ENCODE data around the gene C17orf50. TPM values are rescaled to one million over a fixed set of nuclear protein-coding genes. Genes with fewer than 3 reads are reported as not detected.

C17orf50 gene
- total RNA-seq, 1 experiment from 2014 or later: not detected

GRCh38 chr17:35799942-35800341 lies 39.3 kb downstream of the C17orf50 start:
- Histone ChIP-seq H3K27me3 (ENCODE audit: insufficient read depth, low read length) (no peaks in the 10 kb centered on the region), H3K9me2 (ENCODE audit: insufficient read depth) (no peaks in the 10 kb centered on the region), H3K79me2 (ENCODE audit: insufficient read depth, low read length) (no peaks in the 10 kb centered on the region), H2AFZ (ENCODE audit: low read depth, low read length, poor library complexity, severe bottlenecking) (no peak overlapping the region), H3K9ac (ENCODE audit: low read length) (no peak overlapping the region), H3K36me3 (ENCODE audit: control insufficient read depth in 1 of 2, insufficient read depth in 2 of 2, low read length in 2 of 2) (no peaks in the 10 kb centered on the region), H4K20me1 (ENCODE audit: insufficient read depth) (no peaks in the 10 kb centered on the region), H3K27ac (ENCODE audit: low read depth, low read length) (no peak overlapping the region), H3K4me3 (replicated peaks in 1 of 2; ENCODE audit: low read depth in 1 of 2, low read length in 2 of 2) (no peak overlapping the region), H3K4me1 (ENCODE audit: control insufficient read depth in 1 of 2, insufficient read depth in 2 of 2, low read length in 2 of 2) (peaks cover 9 to 26% of the 10 kb centered on the region in 2 experiments), H3K4me2 (ENCODE audit: low read length) (no peak overlapping the region), H3K9me3 (ENCODE audit: control insufficient read depth in 1 of 2, insufficient read depth in 1 of 2, low read depth in 1 of 2, low read length in 2 of 2) (no peaks in the 10 kb centered on the region)
- no TSS peak for BruUV-seq (replicated peaks)
- RAD21 ChIA-PET (ENCODE audit: low non-redundant PET in 1 of 2, low total read pairs in 2 of 2, uncharacterized antibody in 2 of 2, unreplicated experiment in 2 of 2): no interaction called here
- ATAC-seq (no peak), DNase-seq (ENCODE audit: low read depth, low spot score) (no peak)
- TF ChIP-seq CTCF (IDR thresholded peaks at IDR 0.05 in 2 of 3, conservative IDR thresholded peaks at IDR 0.05 in 1 of 3; ENCODE audit: borderline replicate concordance in 1 of 3, insufficient read depth in 1 of 3, low read depth in 2 of 3, low read length in 2 of 3) (no peak), RAD21 (IDR thresholded peaks at IDR 0.05; ENCODE audit: low read depth) (no peak), REST (IDR thresholded peaks at IDR 0.05; ENCODE audit: low read depth) (no peak), CBX3 (IDR thresholded peaks at IDR 0.05; ENCODE audit: low read depth) (no peak), TCF7L2 (IDR thresholded peaks at IDR 0.05; ENCODE audit: borderline replicate concordance, extremely low read depth, insufficient read depth, insufficient read length) (no peak), MAX (IDR thresholded peaks at IDR 0.05) (no peak), JUND (IDR thresholded peaks at IDR 0.05) (no peak), CEBPB (IDR thresholded peaks at IDR 0.05; ENCODE audit: low read depth) (no peak), POLR2AphosphoS5 (IDR thresholded peaks at IDR 0.05; ENCODE audit: low read depth, low read length) (no peak), SP1 (IDR thresholded peaks at IDR 0.05; ENCODE audit: low read depth) (no peak), YY1 (IDR thresholded peaks at IDR 0.05; ENCODE audit: extremely low read depth, insufficient replicate concordance, low read depth, low read length) (no peak), EZH2 (IDR thresholded peaks at IDR 0.05) (no peak), EGR1 (IDR thresholded peaks at IDR 0.05; ENCODE audit: low read depth) (no peak), ZBTB33 (IDR thresholded peaks at IDR 0.05; ENCODE audit: extremely low read depth, insufficient replicate concordance, low read length) (no peak), SRF (IDR thresholded peaks at IDR 0.05; ENCODE audit: low read depth) (no peak), ELF1 (IDR thresholded peaks at IDR 0.05; ENCODE audit: borderline replicate concordance, low read depth) (no peak), ATF3 (IDR thresholded peaks at IDR 0.05) (no peak), FOSL1 (IDR thresholded peaks at IDR 0.05; ENCODE audit: low read depth) (no peak), EZH2phosphoT487 (IDR thresholded peaks at IDR 0.05; ENCODE audit: borderline replicate concordance) (no peak)
- CTCF ChIA-PET: interaction anchor here (0.7 kb wide), 1 partner anchor 36 kb away, joined by 3 read pairs; no protein-coding TSS in a partner anchor
- POLR2A ChIA-PET: interaction anchor here (1.1 kb wide), 1 partner anchor 9 kb away, joined by 4 read pairs; the partner anchor contains the start of gene TAF15
- intact Hi-C loops (cut with micrococcal nuclease): loop anchor here (10.0 kb wide), 1 partner anchor 185 kb away; no protein-coding TSS in a partner anchor

Data from HCT116 (cell line).